GM12878 (cell line): ENCODE data around the gene CCDC71L. TPM values are rescaled to one million over a fixed set of nuclear protein-coding genes. Genes with fewer than 3 reads are reported as not detected.
A peak's percentile ranks its signal among the peaks of the same experiment; 100 is the strongest.

Source experiments
- CREB1 ChIP-seq: IDR thresholded peaks from 2 replicates; pipeline ENCODE4 v1.6.1; 2012; ENCODE audit warnings: low read depth, mild to moderate bottlenecking, inconsistent platforms
- GATAD2B ChIP-seq: fragments of 450-650 bp; conservative IDR thresholded peaks from 2 replicates; pipeline ENCODE4 v1.6.1; 2017; ENCODE audit warnings: low read depth, mild to moderate bottlenecking, moderate library complexity
- IKZF2 ChIP-seq, 2 experiments: fragments of 450-650 bp; IDR thresholded peaks; 2 replicates each; pipeline ENCODE4 v1.6.1; 2017; ENCODE audit warnings: mild to moderate bottlenecking in 2 of 2, moderate library complexity in 2 of 2
- IRF4 ChIP-seq: IDR thresholded peaks from 2 replicates; pipeline ENCODE4 v1.6.1; 2011; ENCODE audit warnings: low read depth, low read length
- LARP7 ChIP-seq: fragments of 450-650 bp; IDR thresholded peaks from 2 replicates; pipeline ENCODE4 v1.6.1; 2017; ENCODE audit warnings: mild to moderate bottlenecking
- RFX5 ChIP-seq: IDR thresholded peaks from 2 replicates; pipeline ENCODE4 v1.6.1; 2011; ENCODE audit warnings: low read depth, low read length, improper control_type of control experiment
- SMAD1 ChIP-seq: fragments of 450-650 bp; IDR thresholded peaks from 2 replicates; pipeline ENCODE4 v1.6.1; 2018; ENCODE audit warnings: mild to moderate bottlenecking, low read depth; ENCODE audit not compliant: partially characterized antibody
- SMARCA5 ChIP-seq: fragments of 450-650 bp; IDR thresholded peaks from 2 replicates; pipeline ENCODE4 v1.6.1; 2017; ENCODE audit warnings: mild to moderate bottlenecking
- SREBF1 ChIP-seq: IDR thresholded peaks from 2 replicates; pipeline ENCODE4 v1.6.1; 2012; ENCODE audit warnings: mild to moderate bottlenecking, low read length
- SRF ChIP-seq, 2 experiments: IDR thresholded peaks; 2 replicates each; pipeline ENCODE4 v1.6.1; 2011; ENCODE audit warnings: low read depth in 2 of 2, low read length in 2 of 2, mild to moderate bottlenecking in 1 of 2, moderate library complexity in 1 of 2
- TCF7 ChIP-seq: IDR thresholded peaks from 2 replicates; pipeline ENCODE4 v1.6.1; 2014; ENCODE audit warnings: antibody characterized with exemption, borderline replicate concordance
- ZNF217 ChIP-seq: fragments of 450-650 bp; IDR thresholded peaks from 2 replicates; pipeline ENCODE4 v1.6.1; 2017; ENCODE audit warnings: antibody characterized with exemption, mild to moderate bottlenecking
- polyA plus RNA-seq, 11 experiments: library from polyadenylated mRNA; depleted of rRNA in 4 of 11; unstranded in 6 of 11; stranded (reverse) in 5 of 11; fragments of >200 nt; fragmentation: Nextera tagmentation in 4 of 11; fragmentation: Illumina TruSeq in 1 of 11; extraction: Ambion mirVana in 4 of 11; extraction: Trizol in 1 of 11; gene quantifications; 1 replicate in 1 of 11; 2 replicates in 10 of 11; pipeline versions ENCODE4 v1.2.1 to v1.2.3, GENCODE V29; 2011 to 2016; ENCODE audit warnings: inconsistent platforms in 2 of 11, missing spikeins in 2 of 11, low read depth in 1 of 11
- total RNA-seq, 4 experiments: library from RNA; depleted of rRNA in 3 of 4; stranded (reverse); fragments of >200 nt in 3 of 4; fragmentation: Illumina TruSeq in 1 of 4; extraction: Trizol in 1 of 4; gene quantifications; 2 replicates each; pipeline versions ENCODE4 v1.2.1 to v1.2.3, GENCODE V29; 2013 to 2021
- TF ChIP-seq, protein P1 (sequence below): fragments of 450-650 bp; formaldehyde crosslinking; IDR thresholded peaks from 2 replicates; pipeline ENCODE4 v1.4.0; 2022; ENCODE audit warnings: mild to moderate bottlenecking, moderate library complexity
- TF ChIP-seq, protein P2 (sequence below): IDR thresholded peaks from 2 replicates; pipeline ENCODE4 v1.6.1; 2012; ENCODE audit warnings: improper control_type of control experiment, low read depth, low read length; ENCODE audit not compliant: insufficient replicate concordance
- TF ChIP-seq, protein P3 (sequence below): fragments of 450-650 bp; IDR thresholded peaks from 2 replicates; pipeline ENCODE4 v1.6.1; 2014; ENCODE audit warnings: mild to moderate bottlenecking
- TF ChIP-seq, protein P4 (sequence below): fragments of 450-650 bp; IDR thresholded peaks from 2 replicates; pipeline ENCODE4 v1.6.1; 2017; ENCODE audit warnings: mild to moderate bottlenecking

The CCDC71L gene
- total and polyA plus RNA-seq, 10 of the 15 experiments (the other 5 are each of a cell fraction or from before 2014, with no cell fraction given): 1.1 to 20.7 (median 3.8) TPM

DNA sequence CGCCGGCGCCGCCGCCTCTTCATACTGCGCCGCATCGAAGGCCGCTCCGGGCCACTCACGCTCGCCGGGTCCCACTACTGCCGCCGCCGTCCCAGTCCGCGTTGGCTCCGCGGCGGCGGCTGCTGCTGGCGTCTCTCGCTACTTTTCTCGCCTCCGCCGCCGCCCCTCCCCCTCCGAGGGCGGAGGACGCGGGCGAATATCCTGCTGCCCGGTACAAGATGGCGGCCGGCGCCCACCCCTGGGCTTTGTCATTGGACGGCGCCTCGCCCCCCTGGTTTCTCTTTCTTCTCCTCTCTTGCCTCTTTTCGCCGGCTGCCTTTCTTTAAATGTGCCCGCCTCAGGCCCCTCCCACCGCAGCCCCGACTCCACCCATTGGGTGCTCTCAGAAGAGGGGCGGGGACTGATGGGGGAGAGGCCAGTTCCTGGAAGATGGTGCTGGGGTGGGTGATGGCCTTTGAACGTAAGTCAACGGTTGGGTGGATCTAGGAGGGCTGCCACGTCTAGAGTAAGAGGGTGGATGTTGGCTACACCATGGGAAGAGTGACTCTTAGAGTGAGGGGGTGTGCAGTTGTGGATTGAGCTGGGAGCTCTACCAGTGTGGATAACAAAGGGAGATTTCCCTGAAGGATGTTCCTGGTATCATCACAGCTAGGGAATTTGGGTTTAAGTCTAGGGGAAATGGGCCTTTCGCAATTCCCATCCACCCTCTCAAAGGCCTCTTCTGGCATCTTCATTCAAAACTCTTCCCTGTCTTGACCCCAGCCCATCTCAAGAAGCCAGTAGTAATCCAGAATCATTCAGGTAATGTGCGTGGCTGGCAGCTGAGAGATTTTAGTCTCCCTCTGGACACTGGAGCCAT lies at the start of gene CCDC71L (continued):
- TF ChIP-seq SMARCA5: no peak
- TF ChIP-seq IRF4: no peak
- no peak for TF ChIP-seq SMAD1
- TF ChIP-seq IKZF2 (IDR thresholded peaks at IDR 0.05): 0 out of 4 replicates have a peak, but pooled peaks of 1 of the 2 experiments have one; percentile 22
- no peak for TF ChIP-seq SRF (IDR thresholded peaks at IDR 0.05; ENCODE audit: low read depth in 2 of 2, low read length in 2 of 2)
- TF ChIP-seq, protein P1, sequence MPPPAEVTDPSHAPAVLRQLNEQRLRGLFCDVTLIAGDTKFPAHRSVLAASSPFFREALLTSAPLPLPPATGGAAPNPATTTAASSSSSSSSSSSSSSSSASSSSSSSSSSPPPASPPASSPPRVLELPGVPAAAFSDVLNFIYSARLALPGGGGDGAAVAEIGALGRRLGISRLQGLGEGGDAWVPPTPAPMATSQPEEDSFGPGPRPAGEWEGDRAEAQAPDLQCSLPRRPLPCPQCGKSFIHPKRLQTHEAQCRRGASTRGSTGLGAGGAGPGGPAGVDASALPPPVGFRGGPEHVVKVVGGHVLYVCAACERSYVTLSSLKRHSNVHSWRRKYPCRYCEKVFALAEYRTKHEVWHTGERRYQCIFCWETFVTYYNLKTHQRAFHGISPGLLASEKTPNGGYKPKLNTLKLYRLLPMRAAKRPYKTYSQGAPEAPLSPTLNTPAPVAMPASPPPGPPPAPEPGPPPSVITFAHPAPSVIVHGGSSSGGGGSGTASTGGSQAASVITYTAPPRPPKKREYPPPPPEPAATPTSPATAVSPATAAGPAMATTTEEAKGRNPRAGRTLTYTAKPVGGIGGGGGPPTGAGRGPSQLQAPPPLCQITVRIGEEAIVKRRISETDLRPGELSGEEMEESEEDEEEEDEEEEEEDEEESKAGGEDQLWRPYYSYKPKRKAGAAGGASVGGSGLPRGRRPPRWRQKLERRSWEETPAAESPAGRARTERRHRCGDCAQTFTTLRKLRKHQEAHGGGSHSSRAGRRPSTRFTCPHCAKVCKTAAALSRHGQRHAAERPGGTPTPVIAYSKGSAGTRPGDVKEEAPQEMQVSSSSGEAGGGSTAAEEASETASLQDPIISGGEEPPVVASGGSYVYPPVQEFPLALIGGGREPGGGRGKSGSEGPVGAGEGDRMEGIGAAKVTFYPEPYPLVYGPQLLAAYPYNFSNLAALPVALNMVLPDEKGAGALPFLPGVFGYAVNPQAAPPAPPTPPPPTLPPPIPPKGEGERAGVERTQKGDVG: no peak
- TF ChIP-seq LARP7: no peak; the same call in 1 of the 2 replicates
- TF ChIP-seq, protein P2, sequence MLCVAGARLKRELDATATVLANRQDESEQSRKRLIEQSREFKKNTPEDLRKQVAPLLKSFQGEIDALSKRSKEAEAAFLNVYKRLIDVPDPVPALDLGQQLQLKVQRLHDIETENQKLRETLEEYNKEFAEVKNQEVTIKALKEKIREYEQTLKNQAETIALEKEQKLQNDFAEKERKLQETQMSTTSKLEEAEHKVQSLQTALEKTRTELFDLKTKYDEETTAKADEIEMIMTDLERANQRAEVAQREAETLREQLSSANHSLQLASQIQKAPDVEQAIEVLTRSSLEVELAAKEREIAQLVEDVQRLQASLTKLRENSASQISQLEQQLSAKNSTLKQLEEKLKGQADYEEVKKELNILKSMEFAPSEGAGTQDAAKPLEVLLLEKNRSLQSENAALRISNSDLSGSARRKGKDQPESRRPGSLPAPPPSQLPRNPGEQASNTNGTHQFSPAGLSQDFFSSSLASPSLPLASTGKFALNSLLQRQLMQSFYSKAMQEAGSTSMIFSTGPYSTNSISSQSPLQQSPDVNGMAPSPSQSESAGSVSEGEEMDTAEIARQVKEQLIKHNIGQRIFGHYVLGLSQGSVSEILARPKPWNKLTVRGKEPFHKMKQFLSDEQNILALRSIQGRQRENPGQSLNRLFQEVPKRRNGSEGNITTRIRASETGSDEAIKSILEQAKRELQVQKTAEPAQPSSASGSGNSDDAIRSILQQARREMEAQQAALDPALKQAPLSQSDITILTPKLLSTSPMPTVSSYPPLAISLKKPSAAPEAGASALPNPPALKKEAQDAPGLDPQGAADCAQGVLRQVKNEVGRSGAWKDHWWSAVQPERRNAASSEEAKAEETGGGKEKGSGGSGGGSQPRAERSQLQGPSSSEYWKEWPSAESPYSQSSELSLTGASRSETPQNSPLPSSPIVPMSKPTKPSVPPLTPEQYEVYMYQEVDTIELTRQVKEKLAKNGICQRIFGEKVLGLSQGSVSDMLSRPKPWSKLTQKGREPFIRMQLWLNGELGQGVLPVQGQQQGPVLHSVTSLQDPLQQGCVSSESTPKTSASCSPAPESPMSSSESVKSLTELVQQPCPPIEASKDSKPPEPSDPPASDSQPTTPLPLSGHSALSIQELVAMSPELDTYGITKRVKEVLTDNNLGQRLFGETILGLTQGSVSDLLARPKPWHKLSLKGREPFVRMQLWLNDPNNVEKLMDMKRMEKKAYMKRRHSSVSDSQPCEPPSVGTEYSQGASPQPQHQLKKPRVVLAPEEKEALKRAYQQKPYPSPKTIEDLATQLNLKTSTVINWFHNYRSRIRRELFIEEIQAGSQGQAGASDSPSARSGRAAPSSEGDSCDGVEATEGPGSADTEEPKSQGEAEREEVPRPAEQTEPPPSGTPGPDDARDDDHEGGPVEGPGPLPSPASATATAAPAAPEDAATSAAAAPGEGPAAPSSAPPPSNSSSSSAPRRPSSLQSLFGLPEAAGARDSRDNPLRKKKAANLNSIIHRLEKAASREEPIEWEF: no peak
- no peak for TF ChIP-seq ZNF217
- TF ChIP-seq, protein P3, sequence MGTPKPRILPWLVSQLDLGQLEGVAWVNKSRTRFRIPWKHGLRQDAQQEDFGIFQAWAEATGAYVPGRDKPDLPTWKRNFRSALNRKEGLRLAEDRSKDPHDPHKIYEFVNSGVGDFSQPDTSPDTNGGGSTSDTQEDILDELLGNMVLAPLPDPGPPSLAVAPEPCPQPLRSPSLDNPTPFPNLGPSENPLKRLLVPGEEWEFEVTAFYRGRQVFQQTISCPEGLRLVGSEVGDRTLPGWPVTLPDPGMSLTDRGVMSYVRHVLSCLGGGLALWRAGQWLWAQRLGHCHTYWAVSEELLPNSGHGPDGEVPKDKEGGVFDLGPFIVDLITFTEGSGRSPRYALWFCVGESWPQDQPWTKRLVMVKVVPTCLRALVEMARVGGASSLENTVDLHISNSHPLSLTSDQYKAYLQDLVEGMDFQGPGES: no peak
- no peak for TF ChIP-seq GATAD2B
- no peak for TF ChIP-seq TCF7
- TF ChIP-seq, protein P4, sequence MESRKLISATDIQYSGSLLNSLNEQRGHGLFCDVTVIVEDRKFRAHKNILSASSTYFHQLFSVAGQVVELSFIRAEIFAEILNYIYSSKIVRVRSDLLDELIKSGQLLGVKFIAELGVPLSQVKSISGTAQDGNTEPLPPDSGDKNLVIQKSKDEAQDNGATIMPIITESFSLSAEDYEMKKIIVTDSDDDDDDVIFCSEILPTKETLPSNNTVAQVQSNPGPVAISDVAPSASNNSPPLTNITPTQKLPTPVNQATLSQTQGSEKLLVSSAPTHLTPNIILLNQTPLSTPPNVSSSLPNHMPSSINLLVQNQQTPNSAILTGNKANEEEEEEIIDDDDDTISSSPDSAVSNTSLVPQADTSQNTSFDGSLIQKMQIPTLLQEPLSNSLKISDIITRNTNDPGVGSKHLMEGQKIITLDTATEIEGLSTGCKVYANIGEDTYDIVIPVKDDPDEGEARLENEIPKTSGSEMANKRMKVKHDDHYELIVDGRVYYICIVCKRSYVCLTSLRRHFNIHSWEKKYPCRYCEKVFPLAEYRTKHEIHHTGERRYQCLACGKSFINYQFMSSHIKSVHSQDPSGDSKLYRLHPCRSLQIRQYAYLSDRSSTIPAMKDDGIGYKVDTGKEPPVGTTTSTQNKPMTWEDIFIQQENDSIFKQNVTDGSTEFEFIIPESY: no peak
- TF ChIP-seq RFX5: no peak
- TF ChIP-seq CREB1: peak; percentile 46; the same call in 1 of the 2 replicates
- TF ChIP-seq SREBF1: no peak
- TF ChIP-seq, all 136 proteins: peak for 21
